ENCODE measurements around the gene TRHDE.
"Not testable (repeated sequence)": the region's sequence is repeated elsewhere in the genome, so short reads cannot be mapped to it uniquely, and the experiment has no call there.

Gene TRHDE

GRCh38 chr12:72647139-72647538 lies 375.0 kb downstream of the TRHDE start:
- no peaks in the 10 kb centered on the region for H3K4me1 ChIP-seq (ENCODE audit: control insufficient read depth, insufficient read depth, low read length)
- no peaks in the 10 kb centered on the region for H3K9me3 ChIP-seq (ENCODE audit: control insufficient read depth, insufficient read depth, low read length)
- H3K27ac ChIP-seq (ENCODE audit: low read length) = no peak overlapping the region
- no peak for DNase-seq (ENCODE audit: low read depth, low spot score)
- H3K27me3 ChIP-seq (ENCODE audit: control insufficient read depth, insufficient read depth, low read length) = no peaks in the 10 kb centered on the region
- H3K4me3 ChIP-seq (ENCODE audit: low read length) = no peak overlapping the region
- H3K36me3 ChIP-seq (ENCODE audit: control insufficient read depth, insufficient read depth, low read length) = no peaks in the 10 kb centered on the region

GRCh38 chr12:72658615-72659014 lies 386.4 kb downstream of the TRHDE start:
- H3K27me3 ChIP-seq (ENCODE audit: control insufficient read depth, insufficient read depth, low read length) = no peaks in the 10 kb centered on the region
- H3K4me1 ChIP-seq (ENCODE audit: control insufficient read depth, insufficient read depth, low read length) = no peaks in the 10 kb centered on the region
- no peak for DNase-seq (ENCODE audit: low read depth, low spot score)
- no peak overlapping the region for H3K27ac ChIP-seq (ENCODE audit: low read length)
- H3K36me3 ChIP-seq (ENCODE audit: control insufficient read depth, insufficient read depth, low read length) = no peaks in the 10 kb centered on the region
- no peak overlapping the region for H3K4me3 ChIP-seq (ENCODE audit: low read length)
- no peaks in the 10 kb centered on the region for H3K9me3 ChIP-seq (ENCODE audit: control insufficient read depth, insufficient read depth, low read length)

GRCh38 chr12:72660174-72660573 lies 388.0 kb downstream of the TRHDE start:
- not testable (repeated sequence) for H3K27ac ChIP-seq (ENCODE audit: low read length); H3K4me1 ChIP-seq (ENCODE audit: control insufficient read depth, insufficient read depth, low read length); H3K9me3 ChIP-seq (ENCODE audit: control insufficient read depth, insufficient read depth, low read length); H3K36me3 ChIP-seq (ENCODE audit: control insufficient read depth, insufficient read depth, low read length); H3K27me3 ChIP-seq (ENCODE audit: control insufficient read depth, insufficient read depth, low read length); H3K4me3 ChIP-seq (ENCODE audit: low read length); DNase-seq (ENCODE audit: low read depth, low spot score)
- WGBS (ENCODE audit: insufficient coverage, insufficient read length) = no CpG with 5 or more reads among the region's 7 CpGs

GRCh38 chr12:72673853-72674252 lies 401.7 kb downstream of the TRHDE start:
- Histone ChIP-seq H3K27ac (ENCODE audit: low read length) (no peak overlapping the region), H3K4me1 (ENCODE audit: control insufficient read depth, insufficient read depth, low read length) (no peaks in the 10 kb centered on the region), H3K9me3 (ENCODE audit: control insufficient read depth, insufficient read depth, low read length) (no peaks in the 10 kb centered on the region), H3K27me3 (ENCODE audit: control insufficient read depth, insufficient read depth, low read length) (no peaks in the 10 kb centered on the region), H3K36me3 (ENCODE audit: control insufficient read depth, insufficient read depth, low read length) (no peaks in the 10 kb centered on the region), H3K4me3 (ENCODE audit: low read length) (no peak overlapping the region)
- WGBS (ENCODE audit: insufficient coverage, insufficient read length) = no CpG with 5 or more reads among the region's 4 CpGs
- DNase-seq (ENCODE audit: low read depth, low spot score) = no peak

DNA sequence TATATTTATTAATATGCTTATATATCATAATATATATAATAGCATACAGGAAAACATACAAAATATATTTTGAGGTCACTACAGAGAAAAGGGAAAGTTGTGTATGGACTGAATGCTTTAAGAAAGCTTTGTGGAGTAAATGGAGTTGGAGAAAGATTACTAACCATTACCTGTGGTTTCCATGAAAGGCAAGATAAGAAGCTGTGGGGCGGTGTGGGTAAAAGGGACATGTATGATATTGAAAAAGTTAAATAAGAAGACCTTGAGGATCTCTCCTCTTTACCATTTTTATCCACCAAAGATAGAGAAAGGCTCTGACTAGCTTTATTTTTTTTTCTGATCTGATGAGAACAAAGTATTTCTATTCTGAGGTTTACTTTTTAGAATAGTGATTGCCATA lies 404.4 kb downstream of the TRHDE start:
- DNase-seq (ENCODE audit: low read depth, low spot score) = no peak
- H3K27me3 ChIP-seq (ENCODE audit: control insufficient read depth, insufficient read depth, low read length) = no peaks in the 10 kb centered on the region
- no peaks in the 10 kb centered on the region for H3K4me1 ChIP-seq (ENCODE audit: control insufficient read depth, insufficient read depth, low read length)
- no peak overlapping the region for H3K27ac ChIP-seq (ENCODE audit: low read length)
- no peak overlapping the region for H3K4me3 ChIP-seq (ENCODE audit: low read length)
- no peaks in the 10 kb centered on the region for H3K9me3 ChIP-seq (ENCODE audit: control insufficient read depth, insufficient read depth, low read length)
- H3K36me3 ChIP-seq (ENCODE audit: control insufficient read depth, insufficient read depth, low read length) = no peaks in the 10 kb centered on the region
- no CpG with 5 or more reads among the region's 1 CpG for WGBS (ENCODE audit: insufficient coverage, insufficient read length)

GRCh38 chr12:72677139-72677538 lies 405.0 kb downstream of the TRHDE start:
- no peaks in the 10 kb centered on the region for H3K27me3 ChIP-seq (ENCODE audit: control insufficient read depth, insufficient read depth, low read length)
- H3K36me3 ChIP-seq (ENCODE audit: control insufficient read depth, insufficient read depth, low read length) = no peaks in the 10 kb centered on the region
- no peaks in the 10 kb centered on the region for H3K9me3 ChIP-seq (ENCODE audit: control insufficient read depth, insufficient read depth, low read length)
- H3K4me3 ChIP-seq (ENCODE audit: low read length) = no peak overlapping the region
- no peak for DNase-seq (ENCODE audit: low read depth, low spot score)
- no peak overlapping the region for H3K27ac ChIP-seq (ENCODE audit: low read length)
- no peaks in the 10 kb centered on the region for H3K4me1 ChIP-seq (ENCODE audit: control insufficient read depth, insufficient read depth, low read length)

GRCh38 chr12:72677846-72678245 lies 405.7 kb downstream of the TRHDE start:
- Histone ChIP-seq H3K27me3 (ENCODE audit: control insufficient read depth, insufficient read depth, low read length) (no peaks in the 10 kb centered on the region), H3K4me3 (ENCODE audit: low read length) (no peak overlapping the region), H3K36me3 (ENCODE audit: control insufficient read depth, insufficient read depth, low read length) (no peaks in the 10 kb centered on the region), H3K27ac (ENCODE audit: low read length) (no peak overlapping the region), H3K9me3 (ENCODE audit: control insufficient read depth, insufficient read depth, low read length) (no peaks in the 10 kb centered on the region), H3K4me1 (ENCODE audit: control insufficient read depth, insufficient read depth, low read length) (no peaks in the 10 kb centered on the region)
- no peak for DNase-seq (ENCODE audit: low read depth, low spot score)
- WGBS (ENCODE audit: insufficient coverage, insufficient read length) = no CpG with 5 or more reads among the region's 2 CpGs

DNA sequence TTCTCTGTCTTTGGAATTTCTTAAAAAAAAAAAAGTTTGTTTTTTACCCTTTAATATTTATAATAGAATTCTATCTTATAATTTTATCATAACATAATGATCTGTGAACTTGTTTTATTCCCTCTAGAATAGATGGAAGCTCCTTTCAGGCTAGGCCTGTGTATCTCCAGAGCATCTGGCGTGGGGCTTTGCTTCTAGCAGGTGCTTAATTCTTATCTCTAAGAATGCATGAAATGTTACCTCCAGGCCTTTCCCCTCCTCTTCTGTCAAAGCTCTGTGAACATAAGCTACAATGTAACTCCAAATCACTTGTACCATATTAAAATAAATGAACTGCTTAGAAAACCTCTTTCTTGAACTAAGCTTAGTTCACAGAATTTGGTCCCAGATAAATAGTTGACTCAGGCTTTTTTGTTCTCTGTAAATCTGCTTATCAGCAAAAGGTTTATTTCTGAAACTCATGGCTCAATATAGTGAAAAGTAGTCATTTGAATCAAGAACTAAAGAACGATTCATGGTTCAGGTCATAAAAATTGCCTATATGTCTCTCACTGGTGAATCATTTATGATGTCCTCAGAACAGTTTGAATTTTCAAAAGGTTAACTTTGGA lies 407.1 kb downstream of the TRHDE start:
- Histone ChIP-seq H3K9me3 (ENCODE audit: control insufficient read depth, insufficient read depth, low read length) (no peaks in the 10 kb centered on the region), H3K4me1 (ENCODE audit: control insufficient read depth, insufficient read depth, low read length) (no peaks in the 10 kb centered on the region), H3K27ac (ENCODE audit: low read length) (no peak overlapping the region), H3K27me3 (ENCODE audit: control insufficient read depth, insufficient read depth, low read length) (no peaks in the 10 kb centered on the region), H3K4me3 (ENCODE audit: low read length) (no peak overlapping the region), H3K36me3 (ENCODE audit: control insufficient read depth, insufficient read depth, low read length) (no peaks in the 10 kb centered on the region)
- DNase-seq (ENCODE audit: low read depth, low spot score) = no peak
- WGBS (ENCODE audit: insufficient coverage, insufficient read length) = no CpG with 5 or more reads among the region's 2 CpGs

GRCh38 chr12:72681028-72681427 lies 408.9 kb downstream of the TRHDE start:
- no peak for DNase-seq (ENCODE audit: low read depth, low spot score)
- Histone ChIP-seq H3K27ac (ENCODE audit: low read length) (no peak overlapping the region), H3K27me3 (ENCODE audit: control insufficient read depth, insufficient read depth, low read length) (no peaks in the 10 kb centered on the region), H3K4me1 (ENCODE audit: control insufficient read depth, insufficient read depth, low read length) (no peaks in the 10 kb centered on the region), H3K4me3 (ENCODE audit: low read length) (no peak overlapping the region), H3K9me3 (ENCODE audit: control insufficient read depth, insufficient read depth, low read length) (no peaks in the 10 kb centered on the region), H3K36me3 (ENCODE audit: control insufficient read depth, insufficient read depth, low read length) (no peaks in the 10 kb centered on the region)

DNA sequence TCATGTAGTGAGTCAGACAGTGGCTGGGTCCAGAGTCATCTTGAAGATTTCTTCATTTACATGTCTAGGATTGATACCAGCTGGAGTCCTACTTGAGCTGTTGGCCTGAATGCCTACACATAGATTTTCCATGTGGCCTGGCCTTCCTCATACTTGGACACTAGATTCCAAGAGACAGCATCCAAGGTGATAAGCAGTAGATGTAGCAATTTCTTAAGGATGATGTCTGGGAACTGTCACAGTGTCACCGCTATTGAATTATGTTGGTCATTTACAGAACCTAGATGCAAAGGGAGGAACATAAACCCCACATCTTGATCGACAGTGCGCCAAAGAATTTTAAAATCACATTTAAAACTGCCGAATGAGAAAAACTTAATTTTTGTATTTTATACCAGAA lies 412.3 kb downstream of the TRHDE start:
- Histone ChIP-seq H3K27ac (ENCODE audit: low read length) (no peak overlapping the region), H3K27me3 (ENCODE audit: control insufficient read depth, insufficient read depth, low read length) (no peaks in the 10 kb centered on the region), H3K4me1 (ENCODE audit: control insufficient read depth, insufficient read depth, low read length) (no peaks in the 10 kb centered on the region), H3K4me3 (ENCODE audit: low read length) (no peak overlapping the region), H3K9me3 (ENCODE audit: control insufficient read depth, insufficient read depth, low read length) (no peaks in the 10 kb centered on the region), H3K36me3 (ENCODE audit: control insufficient read depth, insufficient read depth, low read length) (no peaks in the 10 kb centered on the region)
- DNase-seq (ENCODE audit: low read depth, low spot score) = no peak
- no CpG with 5 or more reads among the region's 4 CpGs for WGBS (ENCODE audit: insufficient coverage, insufficient read length)

GRCh38 chr12:72692338-72692737 lies 420.2 kb downstream of the TRHDE start:
- no peaks in the 10 kb centered on the region for H3K27me3 ChIP-seq (ENCODE audit: control insufficient read depth, insufficient read depth, low read length)
- no peaks in the 10 kb centered on the region for H3K36me3 ChIP-seq (ENCODE audit: control insufficient read depth, insufficient read depth, low read length)
- DNase-seq (ENCODE audit: low read depth, low spot score) = no peak
- H3K4me1 ChIP-seq (ENCODE audit: control insufficient read depth, insufficient read depth, low read length) = no peaks in the 10 kb centered on the region
- H3K27ac ChIP-seq (ENCODE audit: low read length) = no peak overlapping the region
- no peak overlapping the region for H3K4me3 ChIP-seq (ENCODE audit: low read length)
- H3K9me3 ChIP-seq (ENCODE audit: control insufficient read depth, insufficient read depth, low read length) = no peaks in the 10 kb centered on the region
- WGBS (ENCODE audit: insufficient coverage, insufficient read length) = no CpG with 5 or more reads among the region's 2 CpGs

Measured in iPS DF 6.9 (cell line).